ENCODE data around the gene CSF1.

The CSF1 gene

DNA sequence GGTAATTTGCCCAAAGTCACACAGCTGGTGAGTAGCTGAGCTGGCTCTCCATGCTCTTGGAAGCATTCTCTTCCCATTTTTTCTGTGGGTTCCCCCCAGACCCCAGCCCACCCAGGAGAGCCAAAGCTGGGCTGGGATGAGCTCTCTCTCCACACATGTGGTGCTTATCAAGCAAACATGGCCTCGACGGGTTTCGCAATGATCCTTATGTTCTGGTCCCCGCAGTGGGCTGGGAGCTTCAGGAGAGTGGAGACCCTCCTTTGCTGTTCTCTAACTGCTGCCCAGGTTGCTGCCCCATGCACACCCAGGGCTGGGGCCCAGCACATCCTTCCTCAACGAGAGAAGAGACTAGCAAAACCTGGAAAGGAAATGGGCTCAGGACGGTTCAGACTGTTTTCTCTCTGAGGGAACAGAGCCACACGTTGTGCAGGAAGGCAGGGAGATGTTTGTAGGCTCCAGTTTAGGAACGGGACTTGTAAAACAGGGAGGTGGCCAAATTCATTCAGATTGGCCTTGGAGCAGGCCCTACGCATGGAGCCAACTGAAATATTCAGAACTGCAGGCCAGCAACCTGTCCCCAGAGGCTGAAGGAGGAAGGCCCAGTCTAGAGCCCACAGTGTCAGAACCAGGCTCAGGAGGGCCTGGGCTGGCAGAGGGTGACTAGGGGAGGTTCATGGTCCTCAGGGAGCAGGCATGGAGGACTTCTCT is 27.2 kb upstream of the CSF1 start:
- no peak overlapping the region for H3K4me3 ChIP-seq (ENCODE audit: low read depth, low read length)
- TF ChIP-seq, protein P1, sequence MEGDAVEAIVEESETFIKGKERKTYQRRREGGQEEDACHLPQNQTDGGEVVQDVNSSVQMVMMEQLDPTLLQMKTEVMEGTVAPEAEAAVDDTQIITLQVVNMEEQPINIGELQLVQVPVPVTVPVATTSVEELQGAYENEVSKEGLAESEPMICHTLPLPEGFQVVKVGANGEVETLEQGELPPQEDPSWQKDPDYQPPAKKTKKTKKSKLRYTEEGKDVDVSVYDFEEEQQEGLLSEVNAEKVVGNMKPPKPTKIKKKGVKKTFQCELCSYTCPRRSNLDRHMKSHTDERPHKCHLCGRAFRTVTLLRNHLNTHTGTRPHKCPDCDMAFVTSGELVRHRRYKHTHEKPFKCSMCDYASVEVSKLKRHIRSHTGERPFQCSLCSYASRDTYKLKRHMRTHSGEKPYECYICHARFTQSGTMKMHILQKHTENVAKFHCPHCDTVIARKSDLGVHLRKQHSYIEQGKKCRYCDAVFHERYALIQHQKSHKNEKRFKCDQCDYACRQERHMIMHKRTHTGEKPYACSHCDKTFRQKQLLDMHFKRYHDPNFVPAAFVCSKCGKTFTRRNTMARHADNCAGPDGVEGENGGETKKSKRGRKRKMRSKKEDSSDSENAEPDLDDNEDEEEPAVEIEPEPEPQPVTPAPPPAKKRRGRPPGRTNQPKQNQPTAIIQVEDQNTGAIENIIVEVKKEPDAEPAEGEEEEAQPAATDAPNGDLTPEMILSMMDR (IDR thresholded peaks at IDR 0.05; ENCODE audit: low read depth, low read length, missing control alignments): no peak
- no peak for DNase-seq (ENCODE audit: low read depth)

DNA sequence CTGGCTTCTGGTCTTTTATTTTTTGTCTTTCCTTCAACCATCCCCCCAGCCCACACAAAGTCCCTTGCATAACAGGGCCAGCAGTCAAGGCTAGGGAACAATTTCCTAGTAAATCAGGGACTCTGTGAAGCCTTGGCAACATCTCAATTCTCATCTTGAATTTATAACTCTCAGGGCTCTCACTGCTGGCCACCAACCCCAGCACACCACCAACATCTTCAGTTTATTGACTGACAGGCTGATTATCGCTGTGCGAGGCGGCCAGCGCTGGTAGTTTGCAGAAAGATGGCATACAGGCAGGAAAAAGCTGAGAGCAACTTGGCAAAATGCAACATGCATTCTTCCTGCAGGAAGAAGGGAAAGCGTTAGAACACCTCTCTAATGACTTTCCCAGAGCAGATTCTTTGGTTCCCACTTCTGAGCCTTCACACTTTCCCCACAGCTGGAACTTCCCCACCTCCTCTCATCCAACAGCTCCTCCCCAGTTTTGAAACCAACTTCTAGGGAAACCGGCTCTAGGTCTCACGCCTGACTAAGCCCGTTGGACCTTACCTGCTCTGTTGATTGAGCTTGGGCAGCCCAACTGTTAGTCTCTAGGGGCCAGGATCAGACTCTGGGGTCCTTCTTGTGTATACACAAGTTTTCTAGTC is 26.3 kb upstream of the CSF1 start:
- no peak overlapping the region for H3K4me3 ChIP-seq (ENCODE audit: low read depth, low read length)
- no peak for DNase-seq (ENCODE audit: low read depth)
- TF ChIP-seq, protein P1 (IDR thresholded peaks at IDR 0.05; ENCODE audit: low read depth, low read length, missing control alignments): no peak

DNA sequence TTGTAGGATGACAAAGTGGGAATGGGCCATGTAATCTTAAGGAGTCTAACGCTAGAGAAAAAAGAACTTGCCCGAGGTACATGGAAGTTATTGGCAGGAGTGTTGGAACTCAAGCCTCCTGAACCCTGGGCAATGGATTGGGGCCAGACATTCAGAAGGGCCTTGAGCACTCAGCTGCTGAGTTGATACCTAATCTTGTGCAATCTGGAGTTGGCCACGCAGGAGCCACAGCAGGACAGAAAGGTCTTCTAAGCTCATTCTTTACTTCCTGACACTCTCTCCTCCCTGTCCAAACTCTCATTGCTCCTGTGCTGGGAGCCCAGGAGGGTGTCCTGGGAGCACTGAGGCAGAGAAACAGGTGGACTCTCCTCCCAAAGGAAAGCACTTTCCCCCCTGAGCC is 25.1 kb upstream of the CSF1 start:
- DNase-seq (ENCODE audit: low read depth): no peak

DNA sequence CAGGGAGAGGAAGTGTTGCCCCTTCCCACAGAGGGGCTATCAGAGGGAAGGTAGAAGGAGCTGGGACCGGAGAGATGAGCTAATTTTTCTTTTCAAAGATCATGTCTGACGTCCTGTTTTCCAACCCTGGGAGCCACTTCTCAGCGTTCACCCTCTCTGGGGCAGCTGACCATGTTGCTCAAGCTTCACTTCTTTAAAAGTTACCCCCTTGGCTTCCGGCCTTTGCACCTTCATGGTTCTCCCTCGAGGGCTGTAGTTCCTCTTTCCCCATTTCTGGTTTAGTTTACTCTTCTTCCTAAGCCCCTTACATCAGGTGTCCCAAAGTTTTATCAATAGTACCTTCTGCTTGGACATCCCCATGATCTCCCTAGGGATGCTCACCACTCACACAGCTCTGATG is 23.8 kb upstream of the CSF1 start:
- TF ChIP-seq, protein P1 (IDR thresholded peaks at IDR 0.05; ENCODE audit: low read depth, low read length, missing control alignments): no peak
- no peak overlapping the region for H3K4me3 ChIP-seq (ENCODE audit: low read depth, low read length)
- DNase-seq (ENCODE audit: low read depth): no peak

More for the DNA sequence above, 25.1 kb upstream of the CSF1 start:
- H3K4me3 ChIP-seq (ENCODE audit: low read depth, low read length): no peak overlapping the region
- TF ChIP-seq, protein P1 (IDR thresholded peaks at IDR 0.05; ENCODE audit: low read depth, low read length, missing control alignments): no peak

DNA sequence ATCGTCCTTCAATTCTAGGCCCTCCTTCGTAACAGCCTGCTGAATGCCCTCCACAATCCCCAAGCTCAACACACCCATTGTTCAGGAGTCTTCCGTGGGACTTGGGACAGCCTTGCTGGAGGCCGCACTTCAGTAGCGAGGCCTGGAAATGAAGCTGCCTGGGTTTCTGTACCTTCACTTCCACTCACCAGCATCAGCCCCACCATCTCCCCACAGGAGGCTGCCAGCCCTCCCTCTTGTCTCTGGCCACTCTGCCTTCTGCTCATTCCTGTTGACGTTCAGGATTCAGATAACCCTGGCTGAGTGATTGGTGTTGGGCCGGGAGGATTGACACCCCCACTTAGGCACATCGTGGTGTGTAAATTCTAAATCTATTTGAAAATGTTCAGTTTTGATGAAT is 23.4 kb upstream of the CSF1 start:
- H3K4me3 ChIP-seq (ENCODE audit: low read depth, low read length): no peak overlapping the region
- DNase-seq (ENCODE audit: low read depth): no peak
- TF ChIP-seq, protein P1 (IDR thresholded peaks at IDR 0.05; ENCODE audit: low read depth, low read length, missing control alignments): no peak

DNA sequence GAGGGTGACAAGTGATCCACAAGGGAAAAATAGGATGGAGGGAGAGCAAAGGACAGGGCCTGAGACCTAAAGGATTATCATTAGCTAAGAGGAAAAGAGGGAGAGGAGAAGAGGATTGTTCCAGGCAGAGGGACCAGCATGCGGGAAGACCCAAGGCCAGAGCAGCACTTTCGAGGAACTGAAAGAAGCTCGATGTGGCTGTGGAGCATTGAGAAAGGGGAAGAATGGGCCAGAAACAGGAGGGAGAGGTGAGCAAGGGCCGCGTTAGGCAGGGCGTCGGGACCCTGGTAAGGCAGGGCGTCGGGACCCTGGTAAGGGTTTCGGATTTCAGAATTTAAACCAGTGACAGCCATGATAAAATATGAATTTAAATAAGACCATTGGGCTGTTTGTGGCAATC is 22.8 kb upstream of the CSF1 start:
- no peak for DNase-seq (ENCODE audit: low read depth)
- TF ChIP-seq, protein P1 (IDR thresholded peaks at IDR 0.05; ENCODE audit: low read depth, low read length, missing control alignments): no peak
- H3K4me3 ChIP-seq (ENCODE audit: low read depth, low read length): no peak overlapping the region

DNA sequence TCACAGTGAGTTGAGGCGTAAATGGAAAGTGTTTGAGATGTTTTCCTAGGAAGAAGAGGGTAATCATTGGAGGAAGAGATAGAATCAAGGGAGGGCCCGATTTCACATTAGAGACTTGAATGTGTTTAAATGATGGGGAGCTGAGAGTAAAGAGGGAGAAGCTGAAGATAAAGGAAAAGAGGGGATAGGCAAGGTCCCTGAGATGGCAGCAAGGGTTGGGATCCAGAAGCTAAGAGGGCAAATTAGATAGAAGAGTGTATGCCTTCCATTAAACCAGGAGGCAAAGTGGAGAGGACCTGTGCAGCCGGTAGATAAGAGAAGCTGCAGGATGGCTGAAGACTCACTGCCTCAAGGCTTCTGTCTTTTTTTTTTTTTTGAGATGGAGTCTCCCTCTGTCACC is 21.6 kb upstream of the CSF1 start:
- TF ChIP-seq, protein P1 (IDR thresholded peaks at IDR 0.05; ENCODE audit: low read depth, low read length, missing control alignments): no peak
- no peak for DNase-seq (ENCODE audit: low read depth)
- H3K4me3 ChIP-seq (ENCODE audit: low read depth, low read length): no peak overlapping the region

Data from GM12864 (cell line).